ENCODE data around the gene PLCB1.
"Not testable (repeated sequence)": the region's sequence is repeated elsewhere in the genome, so short reads cannot be mapped to it uniquely, and the experiment has no call there.

The PLCB1 gene

DNA sequence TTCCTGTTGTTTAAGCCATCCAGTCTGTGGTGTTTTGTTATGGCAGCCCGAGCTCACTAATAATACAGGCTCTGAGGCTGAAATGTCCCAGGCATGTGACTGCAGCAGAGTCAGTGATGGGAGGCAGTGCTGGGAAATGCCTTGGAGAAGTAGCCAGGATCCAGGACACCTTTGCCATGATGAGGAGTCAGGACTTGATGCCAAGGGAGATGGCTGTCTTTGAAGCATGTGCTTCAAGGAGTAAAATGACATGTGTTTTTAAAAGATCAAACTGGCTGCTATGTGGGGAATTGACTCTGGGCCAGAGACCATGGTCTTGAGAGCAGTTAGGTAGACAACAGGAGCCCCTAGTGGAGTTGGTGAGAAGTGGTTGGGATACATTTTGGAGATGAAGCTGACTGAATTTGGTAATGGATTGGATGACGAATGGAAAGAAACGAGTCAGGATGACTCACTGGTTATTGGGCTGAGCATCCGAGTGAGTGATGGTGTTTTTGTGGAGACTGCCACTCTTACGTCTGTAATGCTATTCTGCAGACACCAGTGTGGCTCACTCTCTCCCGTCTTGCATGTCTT, 322.2 kb downstream of the PLCB1 start:
- peak; percentile 47 for DNase-seq

DNA sequence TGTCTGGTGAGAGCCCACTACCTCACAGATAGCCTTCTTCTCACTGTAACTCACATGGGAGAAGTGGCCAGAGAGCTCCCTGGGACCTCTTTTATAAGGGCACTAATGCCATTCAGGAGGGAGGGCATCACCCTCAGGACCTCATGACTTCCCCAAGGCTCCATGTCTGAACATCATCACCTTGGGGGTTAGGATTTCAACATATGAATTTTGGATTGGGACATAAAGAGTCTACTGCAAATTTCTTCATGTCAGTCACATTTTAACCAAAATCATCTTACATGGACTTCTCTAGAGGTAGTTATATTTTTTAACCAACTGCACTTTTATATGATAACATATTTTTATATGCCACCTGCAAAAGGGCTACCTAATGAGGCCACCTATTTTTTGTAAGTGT, 324.7 kb downstream of the PLCB1 start:
- DNase-seq = no peak

DNA sequence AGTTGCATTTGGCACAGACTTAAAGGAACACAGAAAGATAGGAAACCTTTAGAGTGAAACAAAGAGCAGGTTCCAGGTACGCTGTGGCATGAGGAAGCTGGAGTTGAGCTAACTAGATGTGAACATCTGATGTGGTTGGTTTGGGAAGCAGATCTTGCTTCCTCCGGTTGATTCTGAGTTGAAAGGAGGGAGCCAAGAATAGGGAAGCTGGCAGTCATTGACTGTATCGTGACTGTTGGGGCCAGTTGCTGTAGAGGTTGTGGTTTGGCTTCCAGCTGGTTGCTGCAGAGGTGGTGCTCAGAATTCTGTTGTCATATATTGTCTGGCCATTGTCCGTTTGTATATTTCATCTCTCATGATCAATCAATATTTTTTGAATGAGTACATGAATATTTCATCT, 325.9 kb downstream of the PLCB1 start:
- no peak for DNase-seq

DNA sequence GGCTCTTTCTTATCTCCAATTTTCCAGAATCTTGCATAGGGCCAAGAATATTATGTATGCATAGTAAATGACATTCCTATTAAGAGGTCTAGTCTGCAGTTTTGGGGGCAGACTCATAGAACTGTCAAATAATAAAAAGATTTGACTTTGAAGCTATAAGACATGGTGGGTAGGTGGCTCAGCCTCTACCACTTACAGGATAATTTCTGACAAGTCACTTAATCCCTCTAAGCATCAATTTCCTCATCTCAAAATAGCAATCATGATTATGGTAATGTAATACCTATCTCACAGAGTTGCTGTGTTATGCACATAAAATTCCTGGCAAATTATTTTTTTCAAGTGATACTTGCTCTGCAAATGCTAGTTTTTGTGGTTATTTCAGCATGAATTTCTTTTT, 329.1 kb downstream of the PLCB1 start:
- no peak for DNase-seq

DNA sequence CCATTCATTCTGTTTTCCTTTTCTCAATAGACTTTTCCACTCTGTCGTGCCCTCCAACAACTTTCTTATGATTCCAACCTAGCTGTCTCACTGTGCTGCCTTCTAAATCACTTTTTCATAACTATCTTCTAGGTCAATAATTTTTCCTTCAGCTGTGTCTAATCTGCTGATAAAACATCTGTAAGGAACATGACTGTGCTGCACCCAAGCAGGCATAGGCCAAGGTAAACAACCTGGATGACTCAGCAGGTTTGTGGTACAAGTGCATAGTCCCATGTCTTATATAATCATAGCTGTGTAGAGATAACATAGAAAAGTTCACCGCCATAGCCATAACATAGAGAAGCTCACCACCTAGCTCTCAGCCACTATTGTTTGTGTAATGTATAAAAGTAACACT, 332.3 kb downstream of the PLCB1 start:
- DNase-seq = no peak

DNA sequence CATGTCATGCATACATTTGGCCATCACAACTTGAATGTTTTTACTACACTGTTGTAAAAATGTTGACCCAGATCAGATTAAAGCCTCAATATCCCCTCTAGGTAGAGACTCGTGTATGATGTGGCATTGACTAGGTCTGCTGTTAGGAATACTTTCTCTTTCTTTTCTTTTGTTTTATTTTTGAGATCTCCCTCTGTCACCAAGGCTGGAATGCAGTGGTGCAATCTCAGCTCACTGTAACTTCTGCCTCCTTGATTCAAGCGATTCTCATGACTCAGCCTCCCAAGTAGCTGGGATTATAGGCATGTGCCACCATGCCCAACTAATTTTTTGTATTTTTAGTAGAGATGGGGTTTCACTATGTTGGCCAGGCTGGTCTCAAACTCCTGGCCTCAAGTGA, 334.7 kb downstream of the PLCB1 start:
- not testable (repeated sequence) for DNase-seq

DNA sequence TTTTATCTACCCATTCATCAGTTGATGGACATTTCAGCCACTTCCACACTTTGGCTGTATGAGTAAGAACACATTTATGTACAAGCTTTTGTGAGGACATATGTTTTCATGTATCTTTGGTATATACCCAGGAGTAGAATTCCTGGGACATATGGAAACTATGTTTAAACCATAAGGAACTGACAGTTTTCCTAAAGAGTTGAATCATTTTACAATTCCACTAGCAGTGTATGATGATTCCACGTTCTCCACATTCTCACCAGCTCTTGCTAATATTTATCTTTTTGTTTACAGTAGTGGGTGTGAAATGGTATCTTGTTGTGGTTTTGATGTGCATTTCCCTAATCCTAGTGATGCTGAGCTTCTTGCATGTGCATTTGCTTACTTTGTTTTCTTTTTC, 338.1 kb downstream of the PLCB1 start:
- DNase-seq = no peak

DNA sequence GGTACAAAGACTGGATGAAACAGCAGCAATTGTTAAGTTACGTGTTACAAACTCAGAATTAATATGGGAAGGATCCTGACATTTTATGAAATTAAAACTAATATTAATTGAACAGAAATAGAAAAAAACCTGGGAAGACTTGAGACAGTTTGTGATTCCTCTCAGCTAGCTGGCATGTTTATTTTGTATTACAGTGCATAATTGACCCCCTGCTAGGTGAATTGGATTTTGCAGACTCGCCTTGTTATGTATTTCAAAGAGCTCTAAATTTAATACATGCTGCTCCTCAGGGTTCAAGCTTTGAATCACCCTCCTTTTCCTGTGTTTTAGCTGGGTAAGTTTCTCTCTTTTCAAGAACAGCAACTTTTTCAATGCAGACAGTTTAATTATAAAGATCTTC, 339.4 kb downstream of the PLCB1 start:
- DNase-seq = peak; percentile 71

DNA sequence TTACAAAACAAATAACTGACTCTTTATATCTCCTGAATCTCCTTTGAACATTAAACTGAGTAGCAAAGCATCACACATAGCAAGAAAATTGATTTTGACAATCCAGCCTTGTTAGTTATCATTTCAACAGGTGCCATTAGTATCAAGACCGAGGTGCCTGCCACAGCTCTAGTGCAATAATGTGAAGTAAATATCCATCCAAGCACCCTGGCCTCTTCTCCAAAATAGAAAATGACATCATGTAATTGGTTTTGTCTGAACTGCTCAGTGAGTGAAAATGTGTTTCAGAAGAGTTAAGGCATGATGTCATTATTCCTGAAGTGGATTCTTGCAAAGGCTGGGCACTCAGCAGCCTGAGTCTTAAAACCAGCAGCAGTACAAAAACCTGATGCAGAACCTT, 341.4 kb downstream of the PLCB1 start:
- DNase-seq = no peak

DNA sequence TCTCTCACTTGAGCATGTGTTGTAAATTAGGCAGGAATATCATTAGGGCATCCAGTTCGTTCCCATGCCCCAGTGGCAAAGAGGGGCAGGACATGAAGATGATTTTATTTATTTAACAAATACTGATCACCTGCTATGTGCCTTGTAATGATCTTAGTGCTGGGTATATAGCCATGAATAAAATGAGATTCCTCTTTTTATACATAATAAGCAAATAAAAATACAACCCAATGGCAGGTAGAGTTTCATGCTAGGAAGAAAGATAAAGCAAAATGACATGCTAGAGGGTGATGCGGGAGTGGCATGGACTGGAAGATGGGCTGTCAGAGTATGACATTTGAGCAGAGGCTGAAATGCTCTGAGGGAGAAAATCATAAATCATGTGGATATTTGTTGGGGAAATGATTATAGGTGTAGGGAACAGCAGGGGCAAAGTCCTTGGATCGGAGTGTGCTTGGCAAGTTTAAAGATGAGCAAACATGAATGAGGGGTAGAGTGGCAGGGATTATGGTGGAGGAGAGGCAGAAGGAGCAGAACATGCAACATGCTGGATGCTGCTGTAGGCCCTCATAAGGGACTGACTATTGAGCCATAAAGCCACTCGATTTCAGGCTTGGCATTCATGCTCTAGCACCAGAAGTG, 342.1 kb downstream of the PLCB1 start:
- no peak for DNase-seq

DNA sequence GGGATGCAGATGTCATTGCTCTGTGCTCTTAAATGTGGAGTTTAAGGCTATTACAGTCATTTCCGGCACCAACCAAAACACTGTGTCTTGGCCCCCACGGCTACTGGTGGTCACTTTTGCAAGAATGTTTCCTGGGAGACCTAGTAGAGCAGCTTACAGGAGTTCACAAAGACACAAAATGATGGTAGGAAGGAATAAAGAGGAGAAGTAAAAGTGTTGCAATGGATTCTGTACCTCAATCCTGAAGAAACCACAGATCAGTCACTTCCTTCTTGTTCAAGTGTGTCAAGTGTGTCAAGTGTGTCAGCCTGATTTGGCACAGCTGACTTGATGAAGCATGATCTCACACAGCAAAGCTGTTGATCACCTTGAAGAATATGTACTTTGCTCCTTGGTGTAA, 344.0 kb downstream of the PLCB1 start:
- DNase-seq = no peak

DNA sequence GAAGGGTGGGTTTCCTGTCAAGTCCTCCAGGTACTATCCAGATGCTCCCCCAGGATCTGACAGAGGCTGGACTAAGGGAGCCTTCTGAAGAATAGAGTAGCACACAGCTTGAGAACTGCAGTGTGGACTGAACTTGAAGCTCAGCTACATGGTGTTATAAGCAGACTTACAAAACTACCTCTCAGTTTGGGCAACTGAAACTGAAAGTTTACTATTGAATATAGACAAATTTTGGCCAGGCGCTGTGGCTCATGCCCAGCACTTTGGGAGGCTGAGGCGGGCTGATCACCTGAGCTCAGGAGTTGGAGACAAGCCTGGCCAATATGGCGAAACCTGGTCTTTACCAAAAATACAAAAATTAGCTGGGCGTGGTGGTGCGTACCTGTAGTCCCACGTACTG, 348.5 kb downstream of the PLCB1 start:
- no peak for DNase-seq

DNA sequence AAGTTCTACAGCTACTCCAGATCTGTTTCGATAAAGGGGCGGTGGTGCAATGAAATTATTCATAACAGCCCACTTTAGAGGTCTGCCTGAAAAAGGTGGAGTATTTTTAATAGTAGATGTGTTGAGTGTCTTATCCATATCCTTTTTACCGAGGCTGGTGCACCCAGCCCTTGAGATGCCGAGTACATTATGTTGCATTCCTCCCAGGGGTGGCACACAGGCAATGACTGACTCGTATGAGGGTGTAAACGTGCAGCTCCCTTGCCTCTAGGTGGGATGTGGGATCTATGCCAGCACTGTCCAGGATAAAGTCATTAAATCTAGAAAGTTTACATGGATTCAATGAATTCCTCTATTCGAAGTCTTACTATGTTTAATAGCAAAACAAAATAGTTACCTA, 355.6 kb downstream of the PLCB1 start:
- no peak for DNase-seq

DNA sequence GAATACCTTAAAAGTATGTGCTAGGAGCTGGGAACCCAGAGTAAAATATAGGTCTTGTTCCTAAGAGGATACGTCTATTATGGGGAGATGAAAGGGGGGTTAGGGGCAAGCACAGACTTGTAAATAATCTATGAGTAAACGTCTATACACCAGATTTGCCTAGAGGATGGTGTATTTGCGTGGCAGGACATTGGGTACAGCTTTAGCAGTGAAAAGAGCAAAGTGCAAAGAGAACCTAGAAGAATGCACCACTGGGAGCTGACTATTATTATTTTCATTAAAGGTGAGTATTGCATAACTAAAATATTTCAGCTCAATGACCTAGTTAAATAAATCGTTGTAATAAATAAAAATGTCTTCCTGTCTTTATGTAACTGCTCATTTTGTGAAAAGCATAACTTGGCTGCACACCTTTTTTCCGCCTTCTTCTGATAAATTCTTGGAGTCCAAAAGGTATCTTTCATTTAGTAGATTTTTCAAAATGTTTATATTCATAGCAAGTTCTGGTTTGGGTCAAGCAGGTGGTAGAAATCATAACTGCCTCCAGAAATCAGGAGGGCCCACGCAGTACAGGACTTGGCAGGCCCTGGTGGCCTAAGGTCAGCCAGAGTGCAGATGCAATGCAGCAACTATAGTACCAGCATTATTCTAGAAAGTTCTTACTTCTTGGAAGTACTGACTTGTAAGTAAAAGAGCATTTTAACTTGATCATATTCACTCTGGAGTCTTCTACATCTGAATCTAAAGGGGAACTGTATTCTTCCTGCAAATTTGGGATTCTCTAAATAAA, 357.2 kb downstream of the PLCB1 start:
- DNase-seq = no peak

DNA sequence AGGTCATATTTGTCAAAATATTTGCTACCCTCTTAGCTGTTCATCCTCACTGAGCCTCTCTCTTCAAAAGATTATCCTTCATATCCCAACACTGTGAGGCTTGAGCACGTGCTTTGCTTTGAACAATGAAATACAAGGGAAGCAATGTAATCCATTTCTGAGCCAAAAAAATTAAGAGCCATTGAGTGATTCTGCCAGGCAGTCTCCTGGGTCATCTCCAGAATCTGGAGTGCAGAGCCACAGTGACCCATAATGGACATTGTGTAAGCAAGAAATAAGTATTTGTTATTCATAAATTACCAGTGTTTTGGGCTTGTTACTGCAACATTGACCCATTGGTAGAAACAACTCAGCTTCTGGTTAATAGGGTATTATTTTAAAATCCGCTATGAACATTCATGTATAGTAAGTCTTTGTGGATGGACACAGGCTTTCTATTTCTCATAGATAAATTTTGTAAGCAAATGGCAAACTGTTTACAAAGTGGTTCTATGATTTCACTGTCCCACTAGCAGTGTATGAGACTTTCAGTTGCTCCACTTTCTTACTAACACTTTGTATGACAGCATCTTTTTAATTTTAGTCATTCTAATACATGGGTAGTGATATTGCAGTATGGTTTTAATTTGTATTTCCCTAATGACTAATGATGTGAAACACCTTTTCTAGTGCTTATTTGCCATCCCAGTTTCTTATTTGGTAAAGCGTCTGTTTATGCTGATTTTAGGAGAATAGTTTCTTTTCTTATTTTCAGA, 358.2 kb downstream of the PLCB1 start:
- no peak for DNase-seq

DNA sequence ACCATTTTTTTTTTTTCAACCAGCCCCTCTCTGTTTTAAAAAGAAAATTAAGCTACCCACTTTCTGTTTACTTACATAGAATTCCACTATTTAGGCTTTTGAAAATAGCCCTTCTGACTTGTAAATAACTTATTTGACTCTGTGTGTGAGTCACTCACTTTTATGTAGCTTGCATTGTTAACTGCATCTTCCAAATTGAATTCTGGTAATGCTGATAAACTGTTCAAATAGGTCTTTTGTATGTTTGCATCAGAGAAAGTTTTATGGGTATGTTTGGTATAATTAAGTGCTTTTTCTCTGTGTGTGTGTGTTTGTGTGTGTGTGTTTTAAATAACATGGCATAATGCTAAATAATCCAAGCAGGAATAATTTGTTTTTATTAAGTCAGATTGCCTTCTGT, 360.1 kb downstream of the PLCB1 start:
- peak; percentile 76 for DNase-seq

DNA sequence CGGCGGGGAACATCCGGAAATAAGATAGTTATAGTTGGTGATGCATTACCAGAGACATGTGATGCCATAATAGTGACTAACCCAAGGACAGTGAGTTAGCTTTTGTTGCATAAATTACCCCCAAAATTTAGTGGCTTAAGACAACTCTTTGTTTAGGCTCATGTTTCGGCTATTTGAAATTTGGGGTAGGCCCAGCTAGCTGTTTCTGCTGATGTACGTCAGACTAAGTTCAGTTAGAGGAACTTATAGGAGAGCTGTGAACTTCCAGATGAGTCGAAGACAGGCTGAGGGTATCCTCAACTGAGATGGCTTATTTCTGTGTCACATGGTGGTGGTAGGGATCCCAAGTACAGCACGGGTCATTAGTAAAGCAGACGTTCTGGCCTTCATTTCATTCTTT, 366.5 kb downstream of the PLCB1 start:
- DNase-seq = no peak

DNA sequence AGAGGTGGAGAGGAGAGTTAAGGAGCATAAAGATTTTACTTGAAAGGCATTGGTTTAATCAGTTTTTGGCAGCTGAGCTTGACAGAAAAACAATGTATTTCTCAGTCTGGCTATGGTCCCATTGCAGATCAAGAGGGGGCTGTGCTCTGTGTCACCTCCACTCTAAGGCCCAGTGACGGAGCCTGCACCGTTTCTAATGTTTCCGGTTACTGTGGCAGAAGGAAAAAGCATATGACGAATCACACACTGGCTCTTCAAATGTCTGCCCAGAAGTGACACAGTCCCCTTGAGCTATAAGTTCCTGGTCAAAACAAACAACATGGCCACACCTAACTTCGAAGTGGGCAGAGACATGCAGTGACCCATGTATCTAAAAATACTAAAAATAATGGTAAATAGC, 372.0 kb downstream of the PLCB1 start:
- DNase-seq = no peak

DNA sequence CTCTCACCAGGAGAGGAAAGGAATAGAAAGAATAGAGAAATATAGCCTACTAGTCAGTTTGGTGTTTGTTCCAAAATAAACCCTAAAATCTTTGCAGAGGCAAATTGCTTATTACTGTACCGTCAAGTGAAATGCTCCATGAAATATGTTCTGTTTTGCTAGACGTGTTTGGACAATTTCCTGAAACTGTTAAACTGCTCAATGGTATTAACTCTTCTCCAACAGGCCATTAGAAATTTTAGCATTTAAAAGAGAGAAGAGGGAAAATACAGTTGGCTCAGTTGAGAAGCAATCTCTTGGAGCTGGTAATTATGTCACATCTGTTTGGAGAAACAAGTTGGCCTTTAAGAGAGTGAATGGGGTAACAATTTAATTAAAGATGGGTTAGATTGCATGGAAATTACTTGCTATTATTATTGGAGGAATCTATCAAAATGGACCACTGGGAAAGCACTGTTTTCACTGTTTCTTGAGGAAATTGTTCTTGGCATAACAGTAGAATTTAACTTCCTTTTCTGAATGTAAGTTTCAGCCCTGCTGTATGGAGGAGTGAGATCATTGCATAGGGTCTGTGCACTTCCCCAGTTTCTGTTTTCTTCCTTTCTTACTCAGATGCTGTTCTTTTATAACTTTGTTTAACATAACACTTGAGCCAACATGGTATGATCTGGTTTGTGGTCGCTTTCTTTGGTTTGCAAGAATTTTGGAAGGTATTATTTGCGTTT, 373.6 kb downstream of the PLCB1 start:
- no peak for DNase-seq

DNA sequence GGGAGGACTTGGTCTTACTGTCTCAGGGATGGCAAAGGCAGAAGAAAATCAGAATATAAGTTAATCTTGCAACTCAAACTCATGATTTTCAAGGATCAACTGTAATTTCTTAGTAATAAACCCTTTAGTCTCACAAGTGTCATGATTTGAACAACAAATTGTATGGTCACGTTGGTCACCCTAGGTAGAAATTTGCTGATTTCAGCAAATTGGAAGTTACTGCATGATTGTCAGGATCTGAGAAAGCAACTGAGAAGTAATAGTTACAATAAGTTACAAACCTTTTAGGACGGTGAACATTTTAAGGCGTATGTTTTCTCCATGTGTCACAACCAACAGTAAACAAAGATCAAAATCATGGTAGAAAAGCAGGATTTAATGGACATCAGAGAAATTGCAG, 375.2 kb downstream of the PLCB1 start:
- DNase-seq = no peak

DNA sequence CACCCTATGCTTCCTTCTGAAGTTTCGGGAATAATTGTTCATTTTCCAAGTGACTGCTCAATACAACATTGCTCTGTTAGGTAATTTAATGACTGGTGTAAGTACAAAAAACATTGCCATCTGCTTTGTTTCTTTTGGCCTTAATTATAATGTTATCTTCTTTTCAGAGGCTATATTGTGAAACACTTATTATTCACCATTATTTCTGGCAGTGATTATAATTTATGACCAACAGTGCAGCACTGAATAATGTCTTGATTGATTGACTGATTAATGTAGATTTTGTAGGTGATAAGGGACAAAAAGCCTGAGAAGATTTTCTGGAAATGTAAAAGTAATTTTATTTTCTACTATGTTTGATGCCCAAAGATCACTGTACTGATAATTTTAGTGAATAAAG, 377.7 kb downstream of the PLCB1 start:
- no peak for DNase-seq

DNA sequence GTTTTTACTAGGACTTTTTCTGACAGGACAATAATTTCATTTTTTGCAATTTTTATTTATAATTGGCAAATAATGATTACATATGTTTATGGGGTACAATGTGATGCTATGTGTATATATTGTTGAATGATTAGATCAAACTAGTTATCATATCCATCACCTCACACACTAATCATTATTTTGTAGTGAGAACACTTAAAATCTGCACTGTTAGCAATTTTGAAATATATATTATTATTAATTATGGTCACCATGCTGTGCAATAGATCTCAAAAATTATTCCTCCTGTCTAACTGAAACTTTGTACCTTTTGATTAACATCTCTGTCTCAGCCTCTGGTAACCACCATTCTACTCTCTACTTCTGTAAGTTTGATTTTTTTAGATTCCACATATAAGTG, 378.7 kb downstream of the PLCB1 start:
- DNase-seq = no peak

DNA sequence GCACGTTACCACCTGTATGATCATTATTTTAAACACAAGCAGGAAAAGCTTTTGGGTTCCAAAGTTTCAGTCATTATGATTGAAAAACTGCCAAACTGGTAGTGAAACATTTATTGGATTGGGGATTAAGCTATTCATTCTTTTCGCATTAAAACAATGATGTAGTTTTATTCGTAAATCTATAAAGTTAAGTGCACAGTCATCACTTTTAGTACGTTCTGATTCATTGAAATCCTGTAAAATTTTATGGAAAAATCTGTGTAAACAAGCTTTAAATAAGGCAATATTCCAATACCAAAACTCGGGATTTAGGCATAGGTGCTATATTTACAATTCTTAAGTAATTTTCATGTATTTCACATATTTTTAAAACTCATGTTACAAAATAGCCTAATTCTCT, 379.9 kb downstream of the PLCB1 start:
- DNase-seq = no peak
